Endothelial cell of umbilical vein (primary cell): Measurements from ENCODE around the gene GPLD1. TPM values are rescaled to one million over a fixed set of nuclear protein-coding genes. Genes with fewer than 3 reads are reported as not detected.

ENCODE experiments used
- BruUV-seq: library from RNA; stranded (reverse); fragments of 400-500 nt; replicated peaks from 2 replicates; lab custom pipeline; 2021; lab: Mats Ljungman, UMichigan
- CTCF ChIA-PET: fragments of 300-600, 350-600 bp; sonication (Branson Sonifier 250); formaldehyde crosslinking; loops from one replicate; lab custom pipeline; 2021; ENCODE audit warnings: antibody characterized with exemption, inconsistent platforms; lab: Charles Lee
- POLR2A ChIA-PET: fragments of 300-600, 350-600 bp; sonication (Branson Sonifier 250); formaldehyde crosslinking; loops from one replicate; lab custom pipeline; 2021; ENCODE audit warnings: antibody characterized with exemption, inconsistent platforms; lab: Charles Lee
- DNase-seq: peaks from one replicate; pipeline ENCODE4 v3.0.0-alpha.2; 2011; ENCODE audit warnings: low read depth, low spot score
- FAIRE-seq: peaks from 2 replicates; lab custom pipeline; 2011; peaks lifted over from hg19 to GRCh38; lab: Jason Lieb, UNC
- H2AFZ ChIP-seq: 2 replicates; pipeline ENCODE4 v1.6.0; 2012; ENCODE audit warnings: low read depth, low read length, control low read depth, inconsistent platforms
- H3K27ac ChIP-seq: 2 replicates; pipeline ENCODE4 v1.5.1; 2011; ENCODE audit warnings: low read depth, mild to moderate bottlenecking, control low read depth, low read length, moderate library complexity; ENCODE audit not compliant: insufficient read depth
- H3K27me3 ChIP-seq, 2 experiments: 2 replicates each; pipeline versions ENCODE4 v1.6.0 to v1.6.1; 2011; ENCODE audit warnings: low read length in 2 of 2, mixed read lengths in 1 of 2; ENCODE audit not compliant: control insufficient read depth in 2 of 2, insufficient read depth in 2 of 2
- H3K36me3 ChIP-seq, 2 experiments: 2 replicates in 1 of 2; 3 replicates in 1 of 2; pipeline ENCODE4 v1.5.1; 2011; ENCODE audit warnings: low read length in 2 of 2, mild to moderate bottlenecking in 1 of 2, moderate library complexity in 1 of 2; ENCODE audit not compliant: control insufficient read depth in 2 of 2, insufficient read depth in 2 of 2; ENCODE audit errors: extremely low read depth in 1 of 2
- H3K4me1 ChIP-seq: 3 replicates; pipeline ENCODE4 v1.5.1; 2011; ENCODE audit warnings: mild to moderate bottlenecking, low read length; ENCODE audit not compliant: control insufficient read depth, insufficient read depth; ENCODE audit errors: extremely low read depth
- H3K4me2 ChIP-seq: 2 replicates; pipeline ENCODE4 v1.6.1; 2011; ENCODE audit warnings: low read length, control low read depth, mixed read lengths; ENCODE audit not compliant: insufficient read depth
- H3K4me3 ChIP-seq, 3 experiments: fragments of 200-600 bp in 1 of 3; sonication (generic), shearing (Covaris generic) in 1 of 3; replicated peaks in 1 of 3; 2 replicates each; pipeline ENCODE4 v1.5.1; 2011 to 2016; ENCODE audit warnings: control low read depth in 3 of 3, low read length in 3 of 3, mild to moderate bottlenecking in 2 of 3, inconsistent platforms in 1 of 3, low read depth in 1 of 3, moderate library complexity in 1 of 3; ENCODE audit not compliant: insufficient read depth in 1 of 3
- H3K79me2 ChIP-seq: 2 replicates; pipeline ENCODE4 v1.6.0; 2012; ENCODE audit warnings: low read length, inconsistent platforms; ENCODE audit not compliant: control insufficient read depth, insufficient read depth
- H3K9ac ChIP-seq: replicated peaks from 2 replicates; pipeline ENCODE3; 2011; ENCODE audit warnings: low read length, control low read depth; ENCODE audit not compliant: insufficient read depth; ENCODE audit errors: extremely low read depth
- H3K9me1 ChIP-seq: replicated peaks from 3 replicates; pipeline ENCODE4 v1.6.0; 2011; ENCODE audit warnings: mild to moderate bottlenecking, low read length; ENCODE audit not compliant: control insufficient read depth, insufficient read depth; ENCODE audit errors: extremely low read depth
- H3K9me3 ChIP-seq: replicated peaks from 2 replicates; pipeline ENCODE4 v1.5.1; 2012; ENCODE audit warnings: low read length, inconsistent platforms; ENCODE audit not compliant: control insufficient read depth, insufficient read depth
- H4K20me1 ChIP-seq: replicated peaks from 2 replicates; pipeline ENCODE3; 2011; ENCODE audit warnings: mild to moderate bottlenecking, low read length; ENCODE audit not compliant: control insufficient read depth, insufficient read depth; ENCODE audit errors: extremely low read depth
- EZH2 ChIP-seq: IDR thresholded peaks from 2 replicates; pipeline ENCODE4 v1.6.1; 2012; ENCODE audit warnings: borderline replicate concordance, low read depth, mild to moderate bottlenecking, moderate library complexity, low read length, inconsistent platforms; ENCODE audit not compliant: severe bottlenecking
- FOS ChIP-seq: IDR thresholded peaks from 2 replicates; pipeline ENCODE4 v1.6.1; 2011; ENCODE audit warnings: mild to moderate bottlenecking, low read length, moderate library complexity, borderline replicate concordance; ENCODE audit not compliant: insufficient read depth
- GATA2 ChIP-seq: IDR thresholded peaks from 2 replicates; pipeline ENCODE4 v1.7.0; 2011; ENCODE audit warnings: low read depth, mild to moderate bottlenecking, moderate library complexity, mixed read lengths, low read length; ENCODE audit not compliant: insufficient read length, insufficient read depth
- JUN ChIP-seq: IDR thresholded peaks from 2 replicates; pipeline ENCODE4 v1.6.1; 2011; ENCODE audit warnings: borderline replicate concordance, low read depth; ENCODE audit not compliant: insufficient read length, insufficient read depth
- MYC ChIP-seq: IDR thresholded peaks from one replicate; pipeline ENCODE4 v1.6.1; 2011; ENCODE audit warnings: mild to moderate bottlenecking, low read depth, low read length
- POLR2A ChIP-seq: IDR thresholded peaks from 2 replicates; pipeline ENCODE4 v1.6.1; 2012; ENCODE audit warnings: low read depth, mild to moderate bottlenecking, control low read depth, low read length
- POLR2AphosphoS5 ChIP-seq: IDR thresholded peaks from 2 replicates; pipeline ENCODE4 v1.6.1; 2012; ENCODE audit warnings: low read depth, mild to moderate bottlenecking, control low read depth, low read length, moderate library complexity; ENCODE audit not compliant: insufficient read depth
- dilution Hi-C: fragments of 300-500 bp; cut with MboI; formaldehyde crosslinking; loops from one replicate; pipeline ENCODE4 v1.15.0; 2019; ENCODE audit warnings: low sequenced_read_pairs; ENCODE audit not compliant: extremely low pct_ligation_motif_present
- intact Hi-C: fragments of 100-400 bp; cut with micrococcal nuclease; formaldehyde crosslinking; loops from one replicate; pipeline ENCODE4 v1.10.0; 2022
- polyA plus RNA-seq, 4 experiments: library from polyadenylated mRNA; depleted of rRNA in 3 of 4; stranded (reverse) in 3 of 4; unstranded in 1 of 4; fragments of >200 nt; gene quantifications; 2 replicates each; pipeline versions ENCODE4 v1.2.1 to v1.2.3, GENCODE V29; 2011 to 2012; ENCODE audit warnings: missing spikeins in 1 of 4
- total RNA-seq: library from RNA; stranded (reverse); gene quantifications from 2 replicates; pipeline ENCODE4 v1.2.3, GENCODE V29; 2021
- TF ChIP-seq, protein P1 (sequence below): IDR thresholded peaks from 2 replicates; pipeline ENCODE4 v1.6.1; 2011; ENCODE audit not compliant: insufficient read depth, insufficient read length
- TF ChIP-seq, protein P2 (sequence below), 2 donors: IDR thresholded peaks; 1 replicate in 1 of 2; 2 replicates in 1 of 2; pipeline ENCODE4 v1.5.1; 2011; ENCODE audit warnings: low read length in 2 of 2, mild to moderate bottlenecking in 2 of 2, moderate library complexity in 2 of 2, control low read depth in 1 of 2, inconsistent platforms in 1 of 2, low read depth in 1 of 2; ENCODE audit not compliant: insufficient read depth in 1 of 2; ENCODE audit errors: extremely low read depth in 1 of 2

GPLD1 gene
- total and polyA plus RNA-seq, 2 donors (not counting 3 experiments of a cell fraction or from before 2014, with no cell fraction given), result 0.03 to 0.53 TPM

DNA sequence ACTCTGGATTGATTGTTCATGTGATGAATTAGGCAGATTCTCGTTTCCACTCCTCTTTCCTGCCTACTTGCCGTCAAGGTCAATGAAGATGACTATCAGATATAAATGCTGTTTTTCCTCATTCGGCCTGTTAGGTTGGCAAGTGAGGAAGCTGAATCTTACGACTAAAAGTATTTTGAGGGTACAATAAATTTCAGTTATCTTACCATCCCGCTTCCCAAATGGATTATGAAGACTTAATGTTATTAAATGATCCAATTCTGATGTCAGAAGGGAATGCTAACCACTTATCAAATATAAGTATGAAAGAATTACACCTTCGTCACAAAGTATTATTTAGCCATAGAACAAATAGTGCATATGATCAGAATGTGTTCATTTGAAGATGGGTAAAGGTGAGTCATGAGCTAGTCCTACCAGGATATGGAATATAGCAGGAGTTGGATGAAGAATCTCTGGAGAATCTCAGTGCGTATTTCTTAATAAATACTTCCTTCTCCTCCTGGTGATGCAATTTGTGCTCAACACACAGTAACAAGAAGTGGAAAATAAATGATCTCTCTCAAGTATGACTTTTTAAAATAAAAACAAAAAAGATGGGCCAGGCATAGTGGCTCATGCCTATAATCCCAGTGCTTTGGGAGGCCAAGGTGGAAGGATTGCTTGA lies 4.6 kb downstream of the GPLD1 start:
- TF ChIP-seq POLR2AphosphoS5 (no peak), JUN (no peak), POLR2A (no peak), GATA2 (no peak), MYC (no peak), EZH2 (no peak), FOS (no peak)
- TF ChIP-seq, protein P1, sequence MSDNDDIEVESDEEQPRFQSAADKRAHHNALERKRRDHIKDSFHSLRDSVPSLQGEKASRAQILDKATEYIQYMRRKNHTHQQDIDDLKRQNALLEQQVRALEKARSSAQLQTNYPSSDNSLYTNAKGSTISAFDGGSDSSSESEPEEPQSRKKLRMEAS, result no peak
- TF ChIP-seq, protein P2, sequence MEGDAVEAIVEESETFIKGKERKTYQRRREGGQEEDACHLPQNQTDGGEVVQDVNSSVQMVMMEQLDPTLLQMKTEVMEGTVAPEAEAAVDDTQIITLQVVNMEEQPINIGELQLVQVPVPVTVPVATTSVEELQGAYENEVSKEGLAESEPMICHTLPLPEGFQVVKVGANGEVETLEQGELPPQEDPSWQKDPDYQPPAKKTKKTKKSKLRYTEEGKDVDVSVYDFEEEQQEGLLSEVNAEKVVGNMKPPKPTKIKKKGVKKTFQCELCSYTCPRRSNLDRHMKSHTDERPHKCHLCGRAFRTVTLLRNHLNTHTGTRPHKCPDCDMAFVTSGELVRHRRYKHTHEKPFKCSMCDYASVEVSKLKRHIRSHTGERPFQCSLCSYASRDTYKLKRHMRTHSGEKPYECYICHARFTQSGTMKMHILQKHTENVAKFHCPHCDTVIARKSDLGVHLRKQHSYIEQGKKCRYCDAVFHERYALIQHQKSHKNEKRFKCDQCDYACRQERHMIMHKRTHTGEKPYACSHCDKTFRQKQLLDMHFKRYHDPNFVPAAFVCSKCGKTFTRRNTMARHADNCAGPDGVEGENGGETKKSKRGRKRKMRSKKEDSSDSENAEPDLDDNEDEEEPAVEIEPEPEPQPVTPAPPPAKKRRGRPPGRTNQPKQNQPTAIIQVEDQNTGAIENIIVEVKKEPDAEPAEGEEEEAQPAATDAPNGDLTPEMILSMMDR (IDR thresholded peaks at IDR 0.05; ENCODE audit: extremely low read depth in 1 of 2, insufficient read depth in 1 of 2, low read depth in 1 of 2, low read length in 2 of 2), result no peak
- Histone ChIP-seq H3K4me3 (no peak overlapping the region), H3K36me3 (no peaks in the 10 kb centered on the region), H2AFZ (no peak overlapping the region), H3K9me1 (no peaks in the 10 kb centered on the region), H4K20me1 (no peaks in the 10 kb centered on the region), H3K4me1 (no peaks in the 10 kb centered on the region), H3K4me2 (no peak overlapping the region), H3K27me3 (no peaks in the 10 kb centered on the region), H3K9me3 (no peaks in the 10 kb centered on the region), H3K27ac (no peak overlapping the region), H3K9ac (no peak overlapping the region), H3K79me2 (no peaks in the 10 kb centered on the region)
- ChIA-PET POLR2A (interaction anchor here (0.5 kb wide), 1 partner anchor 39 kb away, joined by 3 read pairs; no protein-coding TSS in a partner anchor), CTCF (interaction anchor here (1.8 kb wide), 1 partner anchor 10 kb away, joined by 4 read pairs; the partner anchor contains the start of gene ALDH5A1)
- intact Hi-C loops, result no loop called here
- DNase-seq, result no peak
- no peak for FAIRE-seq
- dilution Hi-C loops, result no loop called here
- no TSS peak for BruUV-seq
